ENCODE data around the gene GFER.

GFER gene

DNA sequence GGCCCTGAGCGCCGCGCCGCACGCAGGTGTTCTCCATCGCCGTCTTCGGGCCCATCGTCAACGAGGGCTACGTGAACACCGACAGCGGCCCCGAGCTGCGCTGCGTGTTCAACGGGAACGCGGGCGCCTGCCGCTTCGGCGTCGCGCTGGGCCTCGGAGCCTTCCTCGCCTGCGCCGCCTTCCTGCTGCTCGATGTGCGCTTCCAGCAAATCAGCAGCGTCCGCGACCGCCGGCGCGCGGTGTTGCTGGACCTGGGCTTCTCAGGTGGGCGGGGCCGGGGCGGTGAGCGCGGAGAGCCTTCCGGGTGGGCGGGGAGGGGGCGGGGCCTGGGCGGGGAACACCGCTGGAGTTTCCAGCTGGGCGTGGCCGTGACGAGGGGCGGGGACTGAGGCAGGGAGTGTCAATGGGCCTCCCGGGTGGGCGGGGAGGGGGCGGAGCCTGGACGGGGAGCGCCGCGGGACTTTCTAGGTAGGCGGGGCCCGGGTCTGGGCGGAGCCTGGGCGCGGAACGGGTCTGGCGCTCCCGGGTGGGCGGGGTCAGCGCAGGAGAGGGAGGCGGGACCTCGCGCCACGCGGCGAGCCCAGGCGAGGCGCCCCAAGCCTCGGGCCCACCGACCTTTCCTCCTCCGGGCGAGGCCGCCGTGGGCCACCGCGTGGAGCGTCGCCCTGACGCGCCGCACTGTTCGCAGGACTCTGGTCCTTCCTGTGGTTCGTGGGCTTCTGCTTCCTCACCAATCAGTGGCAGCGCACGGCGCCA lies 8.1 kb downstream of the GFER start:
- DNase-seq: no peak

DNA sequence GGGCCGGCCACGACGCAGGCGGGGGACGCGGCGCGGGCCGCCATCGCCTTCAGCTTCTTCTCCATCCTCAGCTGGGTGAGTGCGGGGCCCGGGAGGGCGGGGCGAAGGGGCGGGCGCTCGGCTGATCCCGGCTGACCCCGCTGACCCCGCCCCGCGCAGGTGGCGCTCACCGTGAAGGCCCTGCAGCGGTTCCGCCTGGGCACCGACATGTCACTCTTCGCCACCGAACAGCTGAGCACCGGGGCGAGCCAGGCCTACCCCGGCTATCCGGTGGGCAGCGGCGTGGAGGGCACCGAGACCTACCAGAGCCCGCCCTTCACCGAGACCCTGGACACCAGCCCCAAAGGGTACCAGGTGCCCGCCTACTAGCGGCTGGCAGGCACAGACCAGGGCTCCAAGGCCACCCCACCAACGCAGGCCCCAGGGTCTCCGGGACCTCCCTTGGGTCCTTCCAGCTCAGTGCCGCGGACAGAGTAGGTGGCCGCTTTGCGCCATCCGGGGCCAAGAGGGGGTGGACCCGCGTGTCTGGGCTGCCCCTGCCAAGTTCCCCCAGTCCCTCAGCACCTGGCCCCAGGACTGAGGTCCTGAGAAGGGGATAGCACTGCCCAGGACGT lies 8.8 kb downstream of the GFER start:
- no peak for DNase-seq

DNA sequence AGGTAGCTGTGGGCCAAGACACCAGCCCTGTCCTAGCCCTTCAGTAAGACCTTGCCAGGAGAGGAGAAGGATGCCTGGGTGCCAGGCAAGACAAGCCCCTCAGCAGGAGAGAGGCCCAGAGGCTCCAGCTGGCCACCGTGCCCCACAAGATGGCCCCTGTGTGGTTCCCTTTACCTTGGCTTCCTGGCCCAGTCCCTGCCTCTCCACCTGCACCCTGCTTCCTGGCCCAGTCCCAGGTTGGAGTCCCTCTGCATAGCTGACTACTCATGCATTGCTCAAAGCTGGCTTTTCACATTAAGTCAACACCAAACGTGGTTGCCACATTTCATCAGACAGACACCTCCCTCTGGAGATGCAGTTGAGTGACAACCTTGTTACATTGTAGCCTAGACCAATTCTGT lies 9.7 kb downstream of the GFER start:
- DNase-seq: no peak

DNA sequence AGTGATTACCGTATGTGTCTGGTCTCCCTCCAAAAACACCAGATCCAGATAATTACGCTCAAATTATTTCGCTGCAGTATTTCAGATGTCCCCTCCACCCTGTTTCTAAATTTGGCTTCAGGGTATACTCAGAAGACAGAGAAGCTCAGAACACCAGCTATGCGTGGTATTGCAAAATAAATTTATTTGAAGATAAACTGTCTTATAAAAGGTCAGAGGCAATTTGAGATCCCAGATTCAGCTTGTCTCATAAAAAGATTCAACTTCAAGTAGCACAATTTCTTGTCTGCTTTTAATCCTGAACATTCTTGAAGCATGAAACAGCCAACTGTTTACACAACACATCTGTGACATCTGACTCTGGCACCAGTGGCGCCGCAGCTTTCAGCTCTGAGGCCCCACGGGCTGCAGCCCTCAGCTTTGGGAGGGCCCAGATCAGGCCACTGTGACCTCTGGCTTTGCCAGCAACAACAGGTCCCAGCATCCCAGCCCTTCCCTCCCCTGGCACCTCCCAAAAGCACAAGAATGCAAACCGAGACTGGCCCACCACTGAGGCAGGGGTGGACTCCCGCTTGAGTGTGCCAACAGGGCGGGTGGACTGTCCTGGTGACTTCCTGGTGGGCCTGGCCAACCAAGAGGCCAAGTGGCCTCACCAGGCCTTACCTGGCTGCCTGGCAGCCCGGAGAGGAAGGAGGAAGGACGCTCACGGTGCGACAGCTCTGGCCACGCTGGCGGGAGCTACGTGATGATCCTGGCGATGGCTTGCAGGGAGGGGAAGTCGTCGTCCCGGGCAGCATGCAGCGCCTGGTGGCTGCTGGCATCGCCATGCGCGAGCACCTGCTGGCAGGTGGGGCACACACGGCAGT lies 13.7 kb downstream of the GFER start:
- DNase-seq: no peak

DNA sequence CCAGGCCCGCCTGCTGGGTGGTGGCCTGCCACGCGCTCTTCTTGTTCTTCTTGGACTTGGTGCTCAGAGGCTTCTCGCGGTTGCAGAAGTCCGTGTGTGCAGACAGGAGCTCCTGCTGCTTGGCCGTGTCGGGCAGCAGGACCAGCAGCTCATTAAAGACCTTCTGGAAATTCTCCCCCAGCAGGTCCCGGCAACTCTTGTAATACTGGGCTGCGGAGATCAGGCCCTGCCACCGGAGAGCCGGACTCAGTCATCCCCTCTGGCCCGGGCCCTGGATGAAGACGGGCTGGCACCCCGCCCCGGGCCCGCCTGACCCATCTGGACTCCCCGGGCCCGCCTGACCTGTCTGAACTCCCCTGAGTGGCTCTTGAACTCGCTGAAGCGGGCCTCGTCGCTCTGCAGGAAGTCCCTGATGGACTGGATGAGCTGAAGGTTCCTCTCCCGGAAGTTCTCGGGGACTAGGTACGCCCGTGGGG lies 14.4 kb downstream of the GFER start:
- no peak for DNase-seq

DNA sequence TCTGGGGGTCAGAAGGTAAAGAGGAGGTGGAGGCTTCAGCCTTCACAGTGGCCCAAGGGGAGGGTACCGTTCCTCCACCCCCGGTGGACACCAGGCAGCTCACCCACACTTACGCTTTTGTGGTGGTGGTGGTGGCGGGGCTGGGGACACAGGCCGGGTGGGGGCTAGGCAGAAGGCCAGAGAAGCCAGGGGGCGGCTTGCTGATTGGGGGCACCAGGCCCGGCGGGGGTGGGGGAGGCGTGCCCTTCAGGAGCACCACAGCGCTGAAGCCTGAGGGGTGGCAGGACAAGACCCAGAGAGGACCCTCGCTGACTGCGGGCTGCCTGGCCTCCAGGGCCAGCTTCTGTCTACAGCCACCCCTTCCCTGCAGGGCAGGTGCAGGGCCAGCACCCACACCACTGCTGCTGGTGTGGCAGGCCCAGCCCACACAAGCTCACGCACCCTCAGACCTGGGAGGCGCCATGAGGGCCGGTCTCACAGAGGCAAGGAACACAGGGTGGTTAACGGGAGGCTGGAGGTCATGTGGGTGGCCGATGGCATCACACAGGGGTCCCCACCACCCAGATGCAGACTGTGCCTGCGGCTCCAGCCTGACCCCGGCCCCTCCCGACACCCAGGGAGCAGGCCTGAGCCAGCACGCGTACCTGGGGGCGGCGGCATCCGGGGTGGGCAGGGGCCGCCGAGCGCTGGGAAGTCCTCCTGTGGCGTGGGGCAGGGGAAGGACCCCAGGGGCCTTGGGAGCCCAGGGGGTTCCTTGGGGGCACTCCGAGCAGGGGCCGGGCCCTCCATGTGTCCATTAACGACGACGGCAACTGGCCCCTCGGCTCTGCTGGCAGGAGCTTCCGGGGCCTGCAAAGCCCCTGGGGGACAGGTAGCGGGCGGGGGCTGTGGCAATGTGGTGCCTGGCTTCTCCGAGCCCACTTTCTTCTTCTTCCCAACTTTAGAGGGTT lies 15.1 kb downstream of the GFER start:
- no peak for DNase-seq

DNA sequence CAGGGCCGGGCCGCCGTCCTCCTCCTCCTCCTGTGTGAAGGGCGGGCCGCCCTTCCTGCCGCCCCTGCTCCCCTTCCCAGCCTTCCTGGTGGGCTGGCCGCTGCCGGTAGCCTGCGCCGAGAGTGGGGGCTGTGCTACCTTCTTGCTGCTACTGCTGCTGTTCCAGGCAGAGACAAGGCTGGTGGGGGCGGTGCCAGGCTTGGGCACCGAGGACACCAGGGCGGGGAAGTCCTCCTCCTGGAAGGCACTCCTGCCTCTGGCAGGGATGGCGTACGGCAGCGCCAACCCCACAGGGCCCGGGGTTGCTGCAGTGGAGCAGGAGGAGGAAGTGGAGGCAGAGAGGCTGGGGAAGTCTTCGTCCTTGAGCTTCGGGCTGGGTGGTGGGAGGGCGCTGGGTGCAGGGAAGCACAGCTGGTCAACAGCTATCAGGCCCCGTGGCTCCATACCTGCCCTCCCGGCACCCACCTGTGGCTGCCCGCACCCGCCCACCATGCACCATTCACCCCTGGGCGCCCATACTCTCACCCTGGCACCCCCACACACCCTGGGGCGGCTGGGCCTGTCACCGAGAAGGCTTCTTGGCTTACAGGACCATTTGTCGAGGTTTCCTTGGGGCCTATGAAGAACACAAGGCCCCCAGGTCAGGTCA lies 16.0 kb downstream of the GFER start:
- DNase-seq: no peak

DNA sequence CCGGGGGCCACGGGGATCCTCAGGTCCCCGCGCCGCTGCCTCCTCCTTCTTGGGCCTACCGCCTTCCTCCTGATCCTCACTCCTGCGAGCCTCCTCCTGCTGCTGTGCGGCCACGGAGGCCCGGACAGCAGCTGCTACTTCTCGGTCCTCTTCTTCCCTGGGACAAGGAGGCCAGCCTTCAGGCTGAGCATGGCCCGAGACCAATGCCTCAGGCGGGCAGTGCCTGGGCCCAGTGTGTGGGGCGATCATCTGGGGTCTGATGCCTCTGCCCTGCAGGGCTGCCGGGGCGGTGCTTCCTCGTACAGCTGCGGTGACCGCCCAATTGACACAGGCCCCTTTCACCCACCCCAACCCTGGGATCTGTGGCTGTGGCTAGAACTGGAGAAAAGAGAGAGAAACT lies 17.0 kb downstream of the GFER start:
- no peak for DNase-seq

DNA sequence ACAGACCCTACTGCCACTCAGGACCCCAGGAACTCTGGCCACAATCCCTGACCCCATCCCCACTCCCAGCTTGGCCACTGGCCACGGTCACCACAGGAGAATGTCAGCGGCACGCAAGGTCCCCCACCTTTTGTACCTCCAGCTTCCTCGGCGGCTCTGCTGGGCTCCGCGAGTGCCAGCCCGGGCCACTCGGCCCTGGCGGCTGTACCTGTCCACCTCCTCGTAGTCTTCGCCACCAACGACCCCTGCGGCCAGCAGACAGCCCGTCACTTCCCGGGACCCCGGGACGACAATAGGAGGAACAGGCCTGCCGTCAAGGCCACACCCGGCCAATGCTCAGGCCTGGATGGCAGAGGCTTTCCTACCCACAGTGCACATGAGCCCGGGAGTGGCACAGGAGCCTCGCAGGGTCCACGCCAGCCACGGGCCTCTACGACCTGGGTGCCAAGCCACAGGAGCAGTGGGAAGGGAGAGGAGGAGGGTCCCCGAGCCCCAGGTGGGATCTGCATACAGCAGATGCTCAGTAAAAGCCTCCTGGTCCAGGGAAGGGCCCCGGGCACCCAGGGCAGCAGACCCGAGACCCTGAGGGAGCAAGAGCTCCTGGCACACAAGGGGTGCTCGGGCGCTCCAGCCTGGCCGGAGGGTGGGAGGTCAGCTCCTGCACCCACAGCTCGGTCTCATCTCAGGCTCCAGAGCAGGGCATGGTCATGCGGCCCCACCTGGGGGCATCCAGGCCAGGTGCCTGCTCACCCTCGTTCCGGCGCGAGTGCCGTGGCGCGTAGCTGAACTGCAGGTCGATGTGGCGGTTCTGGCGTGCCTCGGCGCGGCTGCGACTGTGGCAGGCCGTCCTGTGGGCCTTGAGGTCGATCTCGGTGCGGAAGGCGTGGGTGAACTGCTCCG lies 17.7 kb downstream of the GFER start:
- DNase-seq: no peak

DNA sequence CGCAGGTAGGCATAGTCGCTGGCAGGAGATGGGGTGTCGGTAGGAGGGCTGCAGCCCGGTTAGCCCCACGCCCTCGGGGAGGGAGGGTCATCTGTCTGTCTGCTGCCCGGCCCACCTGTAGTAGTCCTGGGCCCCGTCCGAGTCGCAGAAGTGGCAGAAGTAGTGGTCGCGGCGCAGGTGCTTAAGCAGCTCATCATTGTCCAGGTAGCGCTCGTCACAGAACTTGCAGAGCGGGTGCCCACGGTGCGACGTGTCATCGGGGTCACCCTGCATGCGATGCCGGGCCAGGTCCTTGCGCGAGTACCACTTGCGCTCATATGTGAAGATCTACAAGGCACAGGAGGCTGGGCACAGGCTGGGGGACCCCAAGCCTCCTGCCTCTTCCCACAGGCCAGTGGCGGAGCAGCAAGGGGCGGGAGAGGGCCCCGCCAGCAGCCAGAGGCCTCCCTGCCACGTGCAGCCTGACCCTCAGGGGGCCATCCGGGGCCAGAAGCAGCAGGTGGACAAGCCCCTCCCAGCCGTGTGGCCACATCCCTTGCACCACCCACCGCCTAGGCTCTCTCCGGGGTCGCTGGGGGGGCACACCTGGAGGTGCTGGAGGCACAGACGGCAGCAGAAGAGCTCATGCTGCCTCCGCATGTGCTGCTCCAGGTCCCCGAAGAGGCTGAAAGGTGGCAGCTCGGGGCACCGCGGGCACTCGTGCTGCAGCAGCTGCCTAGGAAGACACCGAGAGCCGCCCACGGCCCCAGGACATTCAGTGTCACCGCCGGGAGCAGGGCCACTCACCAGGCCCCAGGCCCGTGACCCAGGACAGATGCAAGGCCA lies 18.6 kb downstream of the GFER start:
- DNase-seq: no peak

DNA sequence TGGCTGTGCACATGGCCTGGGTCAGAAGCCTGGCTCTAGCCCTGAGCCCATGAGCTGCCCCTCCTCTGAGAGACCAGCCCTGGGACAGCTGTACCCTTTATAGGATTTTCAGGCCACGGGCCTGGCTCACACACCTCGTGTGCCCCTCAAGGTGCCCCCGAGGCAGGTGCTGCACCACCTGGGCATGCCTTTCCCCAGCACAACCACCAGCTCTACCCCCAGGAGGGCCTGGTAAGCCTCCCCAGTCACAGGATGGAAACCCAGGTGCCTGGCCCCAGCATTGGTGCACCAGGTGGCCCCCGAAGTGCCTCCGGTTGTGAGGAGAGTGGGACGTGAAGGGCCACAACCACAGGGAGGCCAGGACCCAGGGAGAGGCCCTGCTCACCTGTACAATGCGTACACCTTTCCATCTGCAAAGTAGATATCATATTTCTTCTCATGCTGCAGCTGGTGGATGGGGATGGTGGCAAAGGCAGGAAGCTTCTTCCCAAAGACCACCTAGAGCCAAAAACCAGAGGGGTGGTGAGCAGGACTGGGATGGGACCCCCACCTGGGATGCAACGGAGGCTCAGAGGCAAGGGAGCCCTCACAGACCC lies 19.3 kb downstream of the GFER start:
- DNase-seq: no peak

DNA sequence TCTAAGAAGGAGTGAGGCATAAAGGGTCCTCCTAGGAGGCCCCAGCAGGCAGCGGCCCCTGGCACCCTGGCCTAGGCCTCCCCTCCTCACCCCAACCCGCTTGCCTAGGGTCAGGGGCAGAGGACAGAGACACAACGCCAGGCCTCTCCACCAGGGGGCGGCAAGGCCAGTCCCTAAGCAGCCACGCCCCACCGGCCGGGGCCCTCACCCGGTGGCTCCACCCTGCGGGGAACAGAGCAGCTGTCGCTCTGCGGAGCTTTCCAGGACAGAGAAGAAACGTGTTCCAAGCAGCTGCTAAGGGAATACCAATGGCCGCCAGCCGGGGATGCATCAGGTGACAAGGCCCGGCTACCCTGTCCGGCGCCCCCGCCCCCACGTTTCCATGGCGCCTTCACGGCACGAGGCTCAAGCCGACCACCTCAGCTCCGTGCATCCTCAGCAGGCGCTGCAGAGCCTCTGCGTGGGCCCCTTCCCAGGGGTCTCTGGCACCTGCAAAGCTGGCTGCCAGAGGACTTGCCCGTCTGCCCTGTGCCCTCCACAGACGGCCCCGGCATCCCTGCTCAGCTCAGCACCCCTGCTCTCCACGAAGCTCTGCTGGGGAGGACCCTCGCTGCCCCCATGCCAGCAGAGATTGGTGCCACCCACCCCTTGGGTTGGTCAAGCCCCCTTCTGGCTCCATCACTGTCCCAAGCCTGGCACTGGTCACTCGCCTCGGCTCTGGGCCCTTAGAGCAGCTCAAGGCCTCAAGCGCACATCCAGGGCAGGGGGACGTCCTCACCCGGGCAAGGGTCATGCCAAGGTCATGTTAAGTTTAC lies 20.0 kb downstream of the GFER start:
- DNase-seq: peak; percentile 42

DNA sequence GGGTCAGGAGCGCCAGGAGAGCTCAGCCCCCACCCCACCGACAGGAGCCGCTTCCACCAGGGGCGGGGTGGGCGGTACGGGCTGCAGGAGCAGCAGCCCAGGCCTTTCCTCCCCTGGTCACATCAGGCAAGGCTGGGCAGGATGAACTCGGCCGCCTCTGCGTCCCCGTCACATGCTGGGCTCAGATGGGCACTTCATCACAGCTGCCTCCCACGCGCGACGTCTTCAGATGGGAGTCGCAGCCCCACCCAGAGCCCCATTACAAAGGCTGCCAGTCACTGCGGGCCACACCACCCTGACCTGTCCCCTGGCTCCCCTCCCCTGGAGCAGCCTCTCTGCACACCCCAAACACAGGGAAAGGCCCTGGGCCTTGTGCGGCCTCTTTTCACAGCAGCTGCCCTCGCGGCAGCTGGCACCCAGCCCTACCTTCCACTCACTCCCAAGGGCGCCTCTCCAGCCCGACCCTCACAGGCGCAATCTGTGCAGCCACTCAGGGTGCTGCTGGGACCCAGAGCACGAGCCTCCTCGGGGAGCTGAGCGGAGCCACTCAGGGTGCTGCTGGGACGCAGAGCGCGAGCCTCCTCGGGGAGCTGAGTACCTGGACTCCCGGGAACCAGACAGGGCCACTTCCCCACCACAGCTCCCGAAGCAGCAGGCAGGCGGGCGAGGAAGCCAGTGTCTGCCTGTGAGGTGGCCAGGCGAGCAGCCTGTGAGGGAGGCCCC lies 21.0 kb downstream of the GFER start:
- DNase-seq: no peak

DNA sequence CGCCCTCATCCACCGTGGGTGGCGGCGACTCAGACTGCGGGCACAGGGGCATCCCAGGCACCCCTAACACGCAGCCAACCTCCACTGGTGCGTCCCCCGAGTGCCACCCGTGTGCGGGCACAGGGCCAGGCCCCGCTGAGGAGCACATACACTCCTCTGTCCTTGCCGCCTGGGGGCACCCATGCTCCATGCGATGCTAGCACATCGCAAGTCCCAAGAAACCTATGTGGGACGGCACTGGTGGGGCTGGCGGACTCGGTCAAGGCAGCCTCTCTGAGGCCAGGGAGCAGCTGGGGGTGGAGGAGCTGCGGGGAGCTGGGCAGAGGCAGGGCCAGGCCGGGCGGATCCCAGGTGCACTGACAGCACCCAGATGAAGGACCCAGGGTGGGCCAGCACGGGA lies 21.7 kb downstream of the GFER start:
- DNase-seq: no peak

DNA sequence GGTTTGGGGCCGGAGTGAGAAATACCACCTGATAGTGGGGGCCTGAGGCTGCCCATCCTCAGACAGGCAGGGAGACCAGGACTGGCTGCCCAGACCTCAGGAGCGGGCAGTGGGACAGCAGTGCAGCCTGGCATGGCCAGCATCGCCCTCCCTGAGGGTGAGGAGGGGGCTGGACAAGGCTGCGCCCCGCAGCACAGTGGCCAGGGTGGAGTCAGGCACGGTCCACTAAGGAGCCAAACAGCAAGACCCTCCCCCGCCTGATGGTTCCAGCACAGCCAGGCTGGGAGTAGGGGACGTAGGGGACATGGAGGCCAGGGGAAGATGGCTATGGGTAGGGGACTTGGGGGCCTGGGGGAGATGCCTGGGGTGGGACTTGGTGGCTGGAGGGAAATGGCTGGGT lies 22.3 kb downstream of the GFER start:
- no peak for DNase-seq

DNA sequence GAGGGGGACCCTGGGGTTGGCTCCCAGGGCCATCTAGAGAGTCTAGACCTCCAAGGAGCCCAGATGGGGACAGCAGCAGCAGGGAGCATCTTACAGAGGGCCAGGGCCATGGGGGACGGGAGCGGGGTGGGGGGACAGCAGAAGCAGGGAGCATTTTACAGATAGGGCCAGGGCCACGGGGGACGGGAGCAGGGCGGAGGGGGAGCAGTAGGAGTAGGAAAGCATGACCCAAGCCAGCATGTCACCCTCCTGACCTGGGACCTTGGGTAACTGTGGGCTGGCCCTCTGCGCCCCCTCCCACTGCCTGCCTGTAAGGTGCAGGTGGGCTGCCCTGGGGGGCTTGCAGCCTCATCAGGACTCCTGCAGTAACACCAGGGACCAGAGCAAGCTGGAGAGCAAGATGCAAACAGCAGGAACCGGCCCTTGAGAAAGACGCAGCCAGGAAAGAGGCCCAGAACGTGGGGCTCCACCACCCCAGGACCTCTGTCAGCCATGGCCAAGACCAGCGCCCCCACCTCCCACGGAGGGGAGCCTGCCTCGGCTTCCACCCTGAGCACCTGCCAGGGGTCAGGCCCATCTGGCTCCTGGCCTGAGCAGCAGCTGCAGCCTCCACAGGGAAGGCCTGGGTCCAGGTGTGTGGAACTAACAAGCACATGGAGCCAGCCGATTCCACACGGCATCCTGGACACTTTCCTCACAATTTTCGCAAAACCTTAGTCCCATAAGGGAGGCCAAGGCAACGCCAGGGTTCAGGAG lies 23.3 kb downstream of the GFER start:
- DNase-seq: no peak

DNA sequence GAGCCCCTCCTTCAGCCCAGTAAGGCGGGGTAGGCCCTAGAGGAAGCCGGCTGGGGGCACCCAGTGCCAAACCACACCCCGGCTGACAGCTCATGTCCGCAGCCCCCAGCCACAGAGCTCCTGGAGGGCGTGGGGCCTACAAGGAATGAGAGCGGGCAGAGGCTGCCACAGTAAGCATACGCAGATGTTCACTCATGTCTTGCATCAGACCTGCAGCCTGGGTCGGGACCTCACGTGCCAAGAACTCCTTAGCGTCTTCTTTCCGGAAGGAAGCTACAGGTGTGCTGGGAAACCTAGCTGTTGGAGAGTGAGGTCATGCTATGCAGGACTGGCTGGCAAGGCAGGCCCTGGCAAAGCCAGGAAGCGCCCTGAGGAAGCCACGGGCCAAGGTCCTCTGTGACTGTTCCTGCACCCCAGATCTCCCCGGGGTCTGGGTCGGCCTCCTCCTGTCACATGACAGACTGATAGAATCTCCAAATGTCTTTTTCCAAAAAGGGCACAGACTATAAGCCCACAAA lies 24.1 kb downstream of the GFER start:
- DNase-seq: no peak
